Coronary artery (tissue), 2 donors: ENCODE data around the gene KCNAB1.

Source experiments
- DNase-seq: peaks from one replicate; pipeline ENCODE4 v3.0.0-alpha.2; 2017; ENCODE audit warnings: low spot score
- H3K27ac ChIP-seq, 2 donors: fragments of 200-600 bp; sonication (generic); one replicate each; pipeline ENCODE4 v1.5.1; 2016 to 2019
- H3K4me3 ChIP-seq: fragments of 200-600 bp; sonication (generic); 2 replicates; pipeline ENCODE4 v1.5.1; 2016; ENCODE audit warnings: mild to moderate bottlenecking, moderate library complexity
- TF ChIP-seq, protein P1 (sequence below): fragments of 200-600 bp; sonication (generic); IDR thresholded peaks from one replicate; pipeline ENCODE4 v1.5.1; 2019; ENCODE audit warnings: antibody characterized with exemption

KCNAB1 gene

DNA sequence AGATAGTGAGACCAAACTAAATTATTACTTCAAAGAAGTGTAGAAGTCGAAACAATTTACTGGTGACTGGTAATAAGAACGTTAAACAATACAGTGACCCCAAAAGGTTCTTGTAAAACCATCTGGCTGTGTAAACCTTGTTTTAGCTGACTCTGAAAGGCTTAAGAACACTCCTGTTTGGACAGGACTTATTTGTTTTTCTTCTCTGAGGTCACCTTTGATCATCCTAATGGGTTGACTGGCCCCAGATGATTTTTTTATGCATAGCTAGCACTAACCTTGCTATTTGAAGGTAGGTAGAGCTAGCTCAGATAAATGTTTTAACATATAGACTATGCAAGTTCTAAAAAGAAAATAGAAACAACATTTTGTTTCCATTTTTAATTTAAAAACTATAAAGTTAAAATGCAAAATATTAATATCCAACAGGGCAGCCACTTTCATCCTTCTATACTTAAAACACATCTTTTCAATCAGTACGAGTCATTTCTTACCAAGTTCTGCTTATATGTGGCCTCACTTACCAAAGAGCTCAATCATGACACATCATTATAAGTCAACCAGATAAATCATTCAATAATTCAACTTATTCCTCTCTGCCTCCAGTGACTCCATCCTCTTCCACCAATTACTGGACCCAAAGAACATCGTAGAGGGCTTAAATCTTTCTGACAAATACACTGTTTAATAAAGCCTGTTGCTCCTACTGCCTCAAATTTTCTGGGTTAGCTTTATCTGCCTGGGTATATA is 275.8 kb downstream of the KCNAB1 start:
- TF ChIP-seq, protein P1, sequence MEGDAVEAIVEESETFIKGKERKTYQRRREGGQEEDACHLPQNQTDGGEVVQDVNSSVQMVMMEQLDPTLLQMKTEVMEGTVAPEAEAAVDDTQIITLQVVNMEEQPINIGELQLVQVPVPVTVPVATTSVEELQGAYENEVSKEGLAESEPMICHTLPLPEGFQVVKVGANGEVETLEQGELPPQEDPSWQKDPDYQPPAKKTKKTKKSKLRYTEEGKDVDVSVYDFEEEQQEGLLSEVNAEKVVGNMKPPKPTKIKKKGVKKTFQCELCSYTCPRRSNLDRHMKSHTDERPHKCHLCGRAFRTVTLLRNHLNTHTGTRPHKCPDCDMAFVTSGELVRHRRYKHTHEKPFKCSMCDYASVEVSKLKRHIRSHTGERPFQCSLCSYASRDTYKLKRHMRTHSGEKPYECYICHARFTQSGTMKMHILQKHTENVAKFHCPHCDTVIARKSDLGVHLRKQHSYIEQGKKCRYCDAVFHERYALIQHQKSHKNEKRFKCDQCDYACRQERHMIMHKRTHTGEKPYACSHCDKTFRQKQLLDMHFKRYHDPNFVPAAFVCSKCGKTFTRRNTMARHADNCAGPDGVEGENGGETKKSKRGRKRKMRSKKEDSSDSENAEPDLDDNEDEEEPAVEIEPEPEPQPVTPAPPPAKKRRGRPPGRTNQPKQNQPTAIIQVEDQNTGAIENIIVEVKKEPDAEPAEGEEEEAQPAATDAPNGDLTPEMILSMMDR = no peak

DNA sequence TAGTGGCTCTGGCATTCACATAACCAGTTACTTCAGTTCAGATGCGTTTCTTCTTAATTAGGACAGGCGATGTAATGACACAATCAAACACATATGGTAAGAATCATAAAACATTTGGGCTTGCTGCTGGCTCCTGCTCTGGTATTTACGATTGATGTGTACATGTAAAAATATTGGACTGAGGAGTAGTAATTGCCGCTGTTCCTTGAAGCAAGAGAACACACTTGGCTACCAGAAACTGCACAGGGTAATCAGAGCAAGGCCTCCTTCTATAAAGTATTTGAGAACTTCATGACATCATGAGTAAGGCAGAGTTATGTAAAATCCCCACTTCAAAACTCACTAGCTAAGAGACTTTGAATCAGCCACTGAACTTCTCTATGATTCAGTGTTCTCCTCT is 276.5 kb downstream of the KCNAB1 start:
- Histone ChIP-seq H3K27ac (no peak overlapping the region), H3K4me3 (no peak overlapping the region)
- no peak for DNase-seq
- TF ChIP-seq, protein P1 = no peak

More for the DNA sequence above, 275.8 kb downstream of the KCNAB1 start:
- H3K4me3 ChIP-seq = no peak overlapping the region
- no peak for DNase-seq
- no peak overlapping the region for H3K27ac ChIP-seq

DNA sequence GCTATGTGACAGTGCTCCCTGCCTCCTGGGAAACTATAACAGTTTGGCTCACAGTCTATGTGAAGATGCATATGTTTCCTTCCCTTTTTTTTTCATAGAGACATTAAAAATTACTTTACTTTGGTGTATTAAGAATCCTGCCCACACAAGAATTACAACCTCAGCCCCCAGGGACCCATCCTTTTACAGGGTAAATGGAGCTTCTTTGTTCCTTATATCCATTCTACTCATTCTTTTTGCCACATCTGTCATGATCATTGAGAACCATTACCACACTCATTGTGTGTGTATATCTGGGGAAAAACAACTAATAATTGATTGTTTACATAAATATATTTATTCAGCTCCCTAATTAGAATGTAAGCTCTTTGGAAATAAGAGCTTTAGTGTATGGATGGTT is 277.2 kb downstream of the KCNAB1 start:
- DNase-seq = no peak
- Histone ChIP-seq H3K27ac (no peak overlapping the region), H3K4me3 (no peak overlapping the region)
- TF ChIP-seq, protein P1 = no peak

DNA sequence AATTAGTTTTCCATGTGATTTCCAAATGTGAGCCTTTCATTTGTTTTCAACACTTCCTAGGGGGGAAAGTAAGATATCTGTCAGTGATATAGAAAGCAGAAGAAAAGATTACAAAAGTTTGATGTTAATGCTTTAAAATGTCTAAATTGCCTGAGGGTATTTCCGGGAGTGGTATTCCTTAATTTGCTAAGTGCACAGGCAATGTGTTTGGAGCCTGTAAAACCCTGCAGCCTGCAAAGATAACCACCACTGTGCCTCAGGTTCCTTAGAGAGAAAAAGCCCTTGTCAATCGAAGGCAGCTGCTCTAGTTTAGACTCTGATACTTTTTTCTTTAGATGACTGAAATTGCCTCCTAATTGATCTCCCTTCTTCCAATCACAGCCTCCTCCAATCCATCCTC is 279.7 kb downstream of the KCNAB1 start:
- no peak for DNase-seq
- TF ChIP-seq, protein P1 = no peak
- Histone ChIP-seq H3K27ac (no peak overlapping the region), H3K4me3 (no peak overlapping the region)

DNA sequence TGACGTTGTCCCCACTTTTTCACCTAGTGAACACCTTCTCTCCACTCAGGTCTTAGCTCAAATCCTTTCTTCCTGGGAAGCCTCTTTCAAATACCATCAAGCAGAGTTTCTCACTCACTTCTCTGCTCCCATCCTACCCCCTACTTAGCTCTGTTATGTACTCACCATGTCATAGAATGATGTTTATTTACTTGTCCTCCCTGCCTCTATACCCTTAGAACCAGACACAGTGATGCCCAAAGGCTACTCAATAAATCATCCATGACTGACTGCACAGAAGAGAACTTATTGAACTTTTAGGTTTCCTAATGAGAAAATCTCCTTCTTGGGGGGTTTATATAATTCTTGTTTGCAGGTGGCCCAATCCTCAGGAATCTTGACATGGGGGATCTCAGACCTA is 280.4 kb downstream of the KCNAB1 start:
- no peak for DNase-seq
- no peak overlapping the region for H3K27ac ChIP-seq
- no peak overlapping the region for H3K4me3 ChIP-seq
- TF ChIP-seq, protein P1 = no peak

DNA sequence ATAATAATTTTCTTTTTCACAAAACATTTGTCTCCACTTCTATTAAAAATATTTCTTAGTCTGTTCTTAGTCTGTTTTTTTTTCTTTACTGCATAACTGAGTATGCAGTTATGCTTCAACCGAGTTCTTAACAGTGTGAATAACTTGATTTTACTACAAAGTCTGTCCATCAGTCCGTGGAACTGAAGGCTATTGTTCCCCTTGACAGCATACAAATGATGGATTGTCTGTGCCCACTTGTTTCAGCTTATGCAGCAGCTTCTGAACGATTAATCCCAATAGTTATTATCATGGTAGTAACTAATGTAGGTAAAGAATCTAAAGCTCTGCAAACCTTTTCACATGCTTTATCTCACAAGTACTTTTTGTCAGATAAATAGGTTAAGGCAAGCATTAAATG is 283.8 kb downstream of the KCNAB1 start:
- TF ChIP-seq, protein P1 = no peak
- no peak for DNase-seq
- H3K27ac ChIP-seq = no peak overlapping the region
- no peak overlapping the region for H3K4me3 ChIP-seq

DNA sequence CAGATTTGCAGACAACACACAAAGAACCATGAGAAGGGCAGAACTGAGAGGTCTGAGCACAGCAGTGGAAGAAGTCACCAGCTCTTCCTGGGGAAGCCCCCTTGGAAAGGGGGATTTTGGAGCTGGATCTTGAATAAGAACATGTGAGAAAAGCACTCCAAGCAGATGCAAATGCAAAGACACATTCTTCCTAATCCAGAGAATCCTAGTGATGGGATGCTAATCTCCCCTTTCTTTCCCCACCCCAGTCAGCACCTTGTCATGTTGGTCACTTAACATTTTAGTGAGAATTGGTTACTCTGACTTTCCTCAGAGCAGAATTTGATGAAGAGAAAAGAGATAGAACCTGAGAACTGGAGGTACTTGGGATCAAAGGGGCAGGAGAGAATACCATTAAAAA is 286.0 kb downstream of the KCNAB1 start:
- DNase-seq = no peak
- TF ChIP-seq, protein P1 = no peak
- Histone ChIP-seq H3K4me3 (no peak overlapping the region), H3K27ac (no peak overlapping the region)
